GM12892 (cell line): ENCODE data around the gene USP40.

Experiments used
- POLR2A ChIP-seq: IDR thresholded peaks from 2 replicates; pipeline ENCODE4 v1.6.1; 2011; ENCODE audit warnings: low read depth, low read length, control low read depth
- POLR2AphosphoS5 ChIP-seq: IDR thresholded peaks from 2 replicates; pipeline ENCODE4 v1.6.1; 2011; ENCODE audit warnings: low read depth, low read length, control low read depth
- TAF1 ChIP-seq: IDR thresholded peaks from 2 replicates; pipeline ENCODE4 v1.6.1; 2011; ENCODE audit warnings: low read depth, mild to moderate bottlenecking, control low read depth, low read length, borderline replicate concordance

- TF ChIP-seq POLR2A (no peak), POLR2AphosphoS5 (no peak), TAF1 (no peak)
Measured at GRCh38 chr2:233593201-233593600, 26.6 kb upstream of the USP40 start.
